Measurements from ENCODE around the gene TNNI3.

Gene TNNI3

DNA sequence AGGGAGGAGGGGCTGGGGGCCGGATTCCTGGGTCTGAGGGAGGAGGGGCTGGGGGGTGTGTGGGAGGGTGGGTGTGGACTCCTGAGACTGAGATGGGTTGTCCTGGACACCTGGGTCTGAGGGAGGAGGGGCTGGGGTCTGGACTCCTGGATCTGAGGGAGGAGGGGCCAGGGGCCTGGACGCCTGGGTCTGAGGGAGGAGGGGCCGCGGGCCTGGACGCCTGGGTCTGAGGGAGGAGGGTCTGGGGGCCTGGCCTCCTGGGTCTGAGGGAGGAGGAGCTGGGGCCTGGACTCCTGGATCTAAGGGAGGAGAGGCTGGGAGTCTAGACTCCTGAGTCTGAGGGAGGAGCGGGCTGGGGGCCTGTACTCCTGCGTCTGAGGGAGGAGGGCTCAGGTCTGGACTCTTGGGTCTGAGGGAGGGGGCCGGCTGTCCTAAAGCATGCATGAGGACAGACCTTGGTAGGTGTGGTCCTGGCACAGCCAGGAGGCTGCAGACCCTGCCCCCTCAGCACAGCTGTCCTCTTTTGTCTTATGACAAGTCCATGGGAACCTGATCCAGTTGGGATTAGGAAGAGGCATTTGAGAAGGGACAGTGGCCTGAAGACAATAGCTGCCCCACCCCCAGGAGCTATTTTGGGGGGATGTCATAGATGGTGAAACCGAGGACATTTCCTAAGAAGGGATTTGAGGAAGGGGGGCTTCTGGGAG, 9.8 kb downstream of the TNNI3 start:
- no peak for DNase-seq (ENCODE audit: low read depth)

DNA sequence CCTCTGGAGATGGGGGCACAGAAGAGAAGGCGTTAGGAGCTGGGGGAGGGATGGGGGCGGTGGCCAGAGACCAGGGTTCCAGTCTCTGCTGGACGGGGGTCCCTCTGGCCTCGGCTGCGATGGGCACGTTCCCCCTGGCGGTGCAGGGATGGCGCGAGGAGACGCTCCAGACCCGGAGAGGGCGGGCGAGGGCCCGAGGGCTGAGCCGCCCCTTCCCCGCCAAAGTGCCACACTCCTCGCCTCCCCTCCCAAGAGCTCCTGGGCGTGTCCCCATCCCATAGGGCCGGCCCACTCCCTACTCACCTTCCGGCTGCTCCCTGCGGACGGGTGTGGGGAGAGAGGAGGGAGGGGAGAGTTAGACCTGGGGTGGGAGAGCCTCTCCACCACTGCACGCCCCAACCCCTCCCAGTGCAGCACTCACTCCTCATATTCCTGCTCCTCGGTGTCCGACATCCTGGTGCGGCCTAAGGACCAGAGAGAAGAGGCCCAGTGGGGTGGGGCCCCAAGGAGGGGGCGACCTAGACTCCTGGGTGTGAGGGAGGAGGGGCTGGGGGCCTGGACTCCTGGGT, 10.7 kb downstream of the TNNI3 start:
- no peak for DNase-seq (ENCODE audit: low read depth)

DNA sequence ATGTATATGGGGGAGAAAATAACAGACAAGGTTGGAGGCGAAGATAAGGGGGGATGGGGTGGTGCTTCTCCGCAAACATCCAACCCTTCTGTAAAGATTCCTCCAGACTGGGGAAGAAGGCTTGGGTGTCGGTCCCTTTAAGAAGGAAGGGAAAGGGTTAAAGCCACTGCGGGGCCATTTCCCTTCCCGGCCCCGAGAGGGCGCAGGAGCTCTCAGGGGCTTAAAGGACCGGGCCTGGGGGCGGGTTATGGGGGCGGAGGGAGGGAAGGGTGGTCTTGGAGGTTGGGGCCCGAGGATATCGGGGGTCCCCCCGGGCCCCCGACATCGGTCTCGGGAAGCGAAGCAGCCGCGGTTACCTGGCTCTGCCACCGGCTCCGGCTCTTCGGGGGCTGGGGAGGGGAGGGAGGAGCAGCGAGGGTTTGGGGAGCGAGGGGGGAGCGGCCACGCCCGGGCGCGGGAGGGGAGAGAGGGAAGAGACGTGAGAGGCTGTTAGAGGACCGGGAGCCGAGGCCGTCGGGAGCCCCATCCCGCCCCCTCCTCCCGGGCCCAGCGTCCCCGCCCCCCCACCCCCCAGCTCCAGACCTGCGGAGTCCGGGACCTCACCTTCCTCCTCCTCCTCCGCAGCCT, 11.3 kb downstream of the TNNI3 start:
- no peak for DNase-seq (ENCODE audit: low read depth)

DNA sequence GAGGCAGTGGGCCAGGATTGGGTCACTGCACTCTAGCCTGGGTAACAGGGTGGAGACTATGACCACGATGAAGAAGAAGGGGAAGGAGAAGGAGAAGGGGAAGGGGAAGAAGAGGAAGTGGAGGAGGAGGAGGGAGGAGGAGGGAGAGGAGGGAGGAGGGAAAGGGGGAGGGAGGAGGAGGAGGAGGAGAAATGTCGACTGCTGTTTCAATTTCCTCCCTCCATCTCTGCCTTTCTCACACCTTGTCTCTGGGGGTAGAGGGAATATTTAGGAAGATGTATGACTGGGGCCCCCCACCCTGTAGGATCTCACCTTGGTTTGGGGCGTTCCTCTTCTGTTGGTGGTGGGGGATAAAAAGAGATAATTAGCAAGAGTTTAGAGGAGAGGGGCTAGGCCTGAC, 12.3 kb downstream of the TNNI3 start:
- DNase-seq (ENCODE audit: low read depth), result no peak

DNA sequence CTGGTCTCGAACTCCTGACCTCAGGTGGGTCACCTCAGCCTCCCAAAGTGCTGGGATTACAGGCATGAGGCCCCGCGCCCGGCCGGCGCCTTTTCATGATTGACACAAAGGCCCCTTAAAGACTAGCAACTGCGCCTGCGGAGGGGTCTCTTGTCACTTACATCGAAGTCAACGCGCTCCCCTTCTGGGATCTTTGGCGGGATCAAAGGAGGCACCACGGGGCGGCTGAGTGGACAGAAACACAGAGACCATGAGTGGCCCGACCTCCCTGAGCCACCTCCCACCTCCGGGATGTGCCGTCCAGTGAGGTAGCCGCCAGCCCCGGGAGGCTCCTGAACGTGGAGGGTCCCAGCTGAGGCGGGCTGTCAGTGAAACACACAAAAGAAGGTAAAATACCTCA, 15.8 kb downstream of the TNNI3 start:
- DNase-seq (ENCODE audit: low read depth), result no peak

GRCh38 chr19:55137915-55138314, 19.6 kb downstream of the TNNI3 start:
- no peak for DNase-seq (ENCODE audit: low read depth)

DNA sequence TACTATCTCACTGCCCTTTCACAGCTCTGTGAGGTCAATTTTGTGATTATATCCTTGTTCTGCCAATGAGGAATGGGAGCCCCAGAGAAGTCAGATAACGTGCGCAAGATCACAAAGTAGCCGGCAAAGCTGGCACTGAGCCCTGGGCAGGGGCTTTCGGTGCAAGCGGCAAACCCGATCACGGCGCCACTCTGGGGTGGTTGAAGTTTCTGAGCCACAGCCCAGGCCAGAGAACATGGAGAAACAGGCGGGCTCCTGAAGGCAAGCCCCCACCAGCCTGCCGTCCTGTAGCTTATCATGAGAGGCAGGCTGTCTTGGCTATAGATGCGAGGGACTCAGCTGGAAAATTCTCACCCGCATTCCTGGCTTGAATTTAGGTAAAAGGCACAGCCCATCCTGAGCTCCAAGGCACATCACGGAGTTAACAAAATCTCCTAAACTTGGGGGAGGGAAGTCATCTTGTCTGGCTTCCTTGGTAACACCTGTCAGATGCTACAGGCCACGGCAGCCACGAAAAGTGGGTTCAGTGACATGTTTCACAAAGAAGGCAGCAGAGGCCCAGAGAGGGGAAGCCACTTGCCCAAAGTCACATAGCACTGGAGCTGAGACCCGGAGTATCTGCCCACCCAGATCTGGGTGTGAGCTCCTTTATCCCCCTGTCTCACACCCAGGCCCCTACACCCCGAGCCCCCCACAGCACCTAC, 21.0 kb downstream of the TNNI3 start:
- no peak for DNase-seq (ENCODE audit: low read depth)

- no peak for DNase-seq (ENCODE audit: low read depth)
Measured at GRCh38 chr19:55134736-55135135, 22.8 kb downstream of the TNNI3 start.

DNA sequence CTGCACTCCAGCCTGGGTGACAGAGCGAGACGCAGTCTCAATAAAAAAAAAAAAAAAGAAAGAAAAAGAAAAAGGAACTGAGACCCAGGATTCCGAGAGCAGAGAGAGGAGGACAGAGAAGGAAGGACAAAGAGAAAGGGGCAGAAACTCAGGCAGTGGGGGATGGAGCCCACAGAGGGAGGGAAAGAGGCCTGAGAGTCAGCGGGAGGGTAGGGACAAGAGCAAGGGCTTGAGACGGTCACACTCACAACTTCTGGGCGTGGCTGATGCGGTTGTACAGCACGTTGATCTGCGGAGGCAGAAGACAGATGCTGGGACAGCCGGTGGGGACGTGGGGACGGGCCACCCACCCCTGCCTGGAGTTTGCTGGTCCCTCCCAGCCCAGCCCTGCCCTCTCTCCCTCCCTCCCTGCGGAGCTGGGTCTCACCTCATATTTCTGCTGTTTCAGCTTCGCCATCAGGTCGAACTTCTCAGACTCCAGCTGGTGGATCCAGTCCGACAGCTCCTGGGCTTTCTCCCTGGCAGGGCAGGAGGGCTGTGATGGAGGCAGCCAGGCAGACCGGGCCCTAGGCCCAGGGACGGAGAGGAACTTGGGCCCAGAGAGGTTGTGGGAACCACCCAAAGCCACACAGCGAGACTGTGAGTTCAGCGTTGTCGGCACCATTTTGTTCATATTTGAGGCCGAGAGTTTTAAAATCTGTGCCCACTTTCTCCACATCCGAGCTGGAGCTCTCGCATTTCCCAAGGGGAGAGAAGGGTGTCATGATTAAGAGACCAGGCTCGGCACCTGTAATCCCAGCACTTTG, 23.7 kb downstream of the TNNI3 start:
- no peak for DNase-seq (ENCODE audit: low read depth)

- no peak for DNase-seq (ENCODE audit: low read depth)
Measured at GRCh38 chr19:55132453-55133129, 24.9 kb downstream of the TNNI3 start.

- no peak for DNase-seq (ENCODE audit: low read depth)
Measured at GRCh38 chr19:55131421-55131820, 26.1 kb downstream of the TNNI3 start.

DNA sequence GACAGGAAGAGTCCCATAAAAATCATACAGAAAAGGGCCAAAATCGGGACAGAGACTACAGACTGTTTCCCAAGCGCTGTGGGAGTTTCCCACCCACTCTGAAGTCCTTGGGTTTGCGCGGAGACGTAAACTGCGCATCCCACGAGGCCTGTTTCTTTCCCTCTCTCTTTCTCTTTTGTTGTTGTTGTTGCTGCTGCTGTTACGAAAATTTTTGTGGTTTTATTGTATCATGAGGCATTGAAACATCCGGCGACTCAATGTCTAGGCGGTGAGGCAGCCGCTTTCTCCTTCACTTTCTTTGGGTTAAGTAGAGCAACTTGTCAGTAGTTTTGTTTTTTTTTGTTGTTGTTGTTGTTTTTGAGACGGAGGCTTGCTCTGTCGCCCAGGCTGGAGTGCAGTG, 38.5 kb downstream of the TNNI3 start:
- DNase-seq (ENCODE audit: low read depth), result no peak

DNA sequence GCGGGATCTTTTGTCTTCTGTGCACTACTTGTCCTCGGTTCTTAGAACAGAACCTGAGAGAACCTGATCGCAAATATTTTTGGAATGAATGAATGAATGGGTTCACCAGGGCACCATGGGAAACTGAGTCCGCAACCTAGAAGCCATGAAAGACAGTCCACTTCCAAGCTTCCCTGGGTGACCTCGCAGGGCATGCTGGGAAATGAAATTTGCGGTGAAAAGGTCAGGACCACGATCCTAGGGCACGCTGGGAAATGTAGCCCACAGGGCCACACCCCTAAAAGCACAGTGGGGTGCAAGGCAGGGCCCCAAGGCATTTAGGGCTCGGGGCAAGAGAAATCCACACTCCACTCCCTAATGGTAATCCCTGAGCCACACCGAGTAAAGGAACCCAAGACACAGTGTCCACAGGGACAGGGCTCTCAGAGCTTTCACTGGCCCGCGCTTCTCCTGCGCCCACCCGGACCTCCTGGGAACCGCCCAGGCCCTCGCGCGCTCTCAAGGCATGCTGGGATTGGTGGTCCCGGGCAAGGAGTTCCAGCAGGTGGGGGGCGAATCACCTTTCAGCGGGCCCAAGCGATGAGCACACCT, 39.0 kb downstream of the TNNI3 start:
- DNase-seq (ENCODE audit: low read depth), result no peak

DNA sequence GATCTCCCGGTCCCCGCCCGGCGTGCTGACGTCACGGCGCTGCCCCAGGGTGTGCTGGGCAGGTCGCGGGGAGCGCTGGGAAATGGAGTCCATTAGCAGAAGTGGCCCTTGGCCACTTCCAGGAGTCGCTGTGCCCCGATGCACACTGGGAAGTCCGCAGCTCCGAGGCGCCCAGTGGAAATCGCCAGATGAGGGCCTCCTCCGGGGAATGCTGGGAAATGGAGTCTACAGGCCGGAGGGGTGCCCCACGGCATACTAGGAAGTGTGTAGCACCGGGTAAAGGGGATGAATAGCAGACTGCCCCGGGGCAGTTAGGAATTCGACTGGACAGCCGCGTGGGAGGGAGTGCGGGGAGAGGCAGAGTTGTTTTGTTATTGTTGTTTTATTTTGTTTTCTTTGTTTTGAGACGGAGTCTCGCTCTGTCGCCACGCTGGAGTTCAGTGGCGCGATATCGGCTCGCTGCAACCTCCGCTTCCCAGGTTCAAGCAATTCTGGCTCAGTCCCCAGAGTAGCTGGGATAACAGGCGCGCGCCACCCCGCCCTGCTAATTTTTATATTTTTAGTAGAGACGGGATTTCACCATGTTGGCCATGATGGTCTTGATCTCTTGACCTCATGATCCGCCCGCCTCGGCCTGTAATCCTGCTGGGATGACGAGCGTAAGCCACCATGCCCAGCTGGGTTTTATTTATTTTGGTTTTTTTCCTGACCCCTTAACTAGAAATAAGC, 39.7 kb downstream of the TNNI3 start:
- peak; percentile 98 for DNase-seq (ENCODE audit: low read depth)

DNA sequence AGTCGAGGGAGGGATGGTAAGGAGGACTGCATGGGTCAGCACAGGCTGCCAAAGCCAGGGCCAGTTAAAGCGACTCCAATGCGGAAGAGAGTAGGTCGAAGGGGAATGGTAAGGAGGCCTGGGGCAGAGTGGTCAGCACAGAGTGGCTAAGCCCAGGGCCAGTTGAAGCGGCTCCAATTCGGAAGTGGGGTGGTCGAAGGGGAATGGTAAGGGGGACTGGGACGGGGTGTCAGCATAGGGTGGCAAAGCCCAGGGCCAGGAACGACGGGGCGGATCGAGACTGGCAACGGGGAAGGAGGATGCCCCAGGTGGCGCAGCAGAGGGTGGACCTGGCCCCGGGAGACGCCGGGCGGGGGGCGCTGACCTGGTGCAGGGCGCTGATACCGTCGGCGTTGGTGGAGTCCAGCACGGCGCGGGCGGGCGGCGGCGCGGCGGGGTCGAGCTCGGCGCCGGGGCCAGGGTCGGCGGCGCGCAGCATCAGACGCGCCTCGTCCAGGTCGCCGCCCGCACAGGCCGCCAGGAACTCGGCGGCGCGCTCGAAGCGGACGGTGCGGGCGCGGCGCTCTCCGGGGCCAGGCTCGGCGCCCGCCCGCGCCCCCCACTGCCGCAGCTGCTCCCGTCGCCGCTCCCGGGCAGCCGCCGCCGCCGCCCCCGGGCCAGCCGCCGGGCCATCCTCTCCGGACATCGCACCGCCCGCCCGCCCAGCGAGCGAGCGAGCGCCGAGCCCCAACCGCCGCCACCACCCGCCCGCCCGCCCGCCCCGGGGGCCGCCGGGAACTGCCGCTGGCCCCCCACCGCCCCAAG, 40.5 kb downstream of the TNNI3 start, which contains the start of gene PPP1R12C:
Gene PPP1R12C (minus strand): TSS at position 779 of the 804 bp plus-strand sequence. CDS start 94 bp downstream, at position 685.
- no peak for DNase-seq (ENCODE audit: low read depth)

DNA sequence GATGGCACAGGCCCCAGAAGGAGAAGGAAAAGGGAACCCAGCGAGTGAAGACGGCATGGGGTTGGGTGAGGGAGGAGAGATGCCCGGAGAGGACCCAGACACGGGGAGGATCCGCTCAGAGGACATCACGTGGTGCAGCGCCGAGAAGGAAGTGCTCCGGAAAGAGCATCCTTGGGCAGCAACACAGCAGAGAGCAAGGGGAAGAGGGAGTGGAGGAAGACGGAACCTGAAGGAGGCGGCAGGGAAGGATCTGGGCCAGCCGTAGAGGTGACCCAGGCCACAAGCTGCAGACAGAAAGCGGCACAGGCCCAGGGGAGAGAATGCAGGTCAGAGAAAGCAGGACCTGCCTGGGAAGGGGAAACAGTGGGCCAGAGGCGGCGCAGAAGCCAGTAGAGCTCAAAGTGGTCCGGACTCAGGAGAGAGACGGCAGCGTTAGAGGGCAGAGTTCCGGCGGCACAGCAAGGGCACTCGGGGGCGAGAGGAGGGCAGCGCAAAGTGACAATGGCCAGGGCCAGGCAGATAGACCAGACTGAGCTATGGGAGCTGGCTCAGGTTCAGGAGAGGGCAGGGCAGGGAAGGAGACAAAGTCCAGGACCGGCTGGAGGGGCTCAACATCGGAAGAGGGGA, 41.2 kb downstream of the TNNI3 start:
- peak; percentile 22 for DNase-seq (ENCODE audit: low read depth)

DNA sequence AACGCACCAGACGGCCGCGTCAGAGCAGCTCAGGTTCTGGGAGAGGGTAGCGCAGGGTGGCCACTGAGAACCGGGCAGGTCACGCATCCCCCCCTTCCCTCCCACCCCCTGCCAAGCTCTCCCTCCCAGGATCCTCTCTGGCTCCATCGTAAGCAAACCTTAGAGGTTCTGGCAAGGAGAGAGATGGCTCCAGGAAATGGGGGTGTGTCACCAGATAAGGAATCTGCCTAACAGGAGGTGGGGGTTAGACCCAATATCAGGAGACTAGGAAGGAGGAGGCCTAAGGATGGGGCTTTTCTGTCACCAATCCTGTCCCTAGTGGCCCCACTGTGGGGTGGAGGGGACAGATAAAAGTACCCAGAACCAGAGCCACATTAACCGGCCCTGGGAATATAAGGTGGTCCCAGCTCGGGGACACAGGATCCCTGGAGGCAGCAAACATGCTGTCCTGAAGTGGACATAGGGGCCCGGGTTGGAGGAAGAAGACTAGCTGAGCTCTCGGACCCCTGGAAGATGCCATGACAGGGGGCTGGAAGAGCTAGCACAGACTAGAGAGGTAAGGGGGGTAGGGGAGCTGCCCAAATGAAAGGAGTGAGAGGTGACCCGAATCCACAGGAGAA, 42.0 kb downstream of the TNNI3 start:
- DNase-seq (ENCODE audit: low read depth), result no peak

DNA sequence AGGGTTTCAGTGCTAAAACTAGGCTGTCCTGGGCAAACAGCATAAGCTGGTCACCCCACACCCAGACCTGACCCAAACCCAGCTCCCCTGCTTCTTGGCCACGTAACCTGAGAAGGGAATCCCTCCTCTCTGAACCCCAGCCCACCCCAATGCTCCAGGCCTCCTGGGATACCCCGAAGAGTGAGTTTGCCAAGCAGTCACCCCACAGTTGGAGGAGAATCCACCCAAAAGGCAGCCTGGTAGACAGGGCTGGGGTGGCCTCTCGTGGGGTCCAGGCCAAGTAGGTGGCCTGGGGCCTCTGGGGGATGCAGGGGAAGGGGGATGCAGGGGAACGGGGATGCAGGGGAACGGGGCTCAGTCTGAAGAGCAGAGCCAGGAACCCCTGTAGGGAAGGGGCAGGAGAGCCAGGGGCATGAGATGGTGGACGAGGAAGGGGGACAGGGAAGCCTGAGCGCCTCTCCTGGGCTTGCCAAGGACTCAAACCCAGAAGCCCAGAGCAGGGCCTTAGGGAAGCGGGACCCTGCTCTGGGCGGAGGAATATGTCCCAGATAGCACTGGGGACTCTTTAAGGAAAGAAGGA, 42.9 kb downstream of the TNNI3 start:
- no peak for DNase-seq (ENCODE audit: low read depth)
